PFSK-1 (cell line): Measurements from ENCODE around the gene CFAP73.

Experiments used
- POLR2AphosphoS5 ChIP-seq: IDR thresholded peaks from 2 replicates; pipeline ENCODE4 v1.6.1; 2012; ENCODE audit warnings: low read depth, mild to moderate bottlenecking, control low read depth, low read length, moderate library complexity
- REST ChIP-seq, 2 experiments: IDR thresholded peaks; 2 replicates each; pipeline versions ENCODE4 v1.6.1 to v1.8.0; 2011 to 2012; ENCODE audit warnings: low read depth in 2 of 2, low read length in 2 of 2, control low read depth in 1 of 2, inconsistent platforms in 1 of 2, mild to moderate bottlenecking in 1 of 2, moderate library complexity in 1 of 2; ENCODE audit not compliant: insufficient read depth in 1 of 2
- TAF1 ChIP-seq: IDR thresholded peaks from 2 replicates; pipeline ENCODE4 v1.6.1; 2012; ENCODE audit warnings: low read length, control low read depth, borderline replicate concordance; ENCODE audit not compliant: insufficient read depth

GRCh38 chr12:113149361-113150150 is at the start of gene CFAP73:
- TF ChIP-seq REST (IDR thresholded peaks at IDR 0.05; ENCODE audit: insufficient read depth in 1 of 2, low read depth in 2 of 2, low read length in 2 of 2) (no peak), TAF1 (no peak), POLR2AphosphoS5 (no peak)
